K562 (cell line): ENCODE measurements around the gene UTP11. TPM values are rescaled to one million over a fixed set of nuclear protein-coding genes. Genes with fewer than 3 reads are reported as not detected.

Source experiments
- CBFB ChIP-seq: sonication (generic); formaldehyde crosslinking; IDR thresholded peaks from 2 replicates; pipeline ENCODE4 v1.4.0; 2020; ENCODE audit warnings: mild to moderate bottlenecking, missing genetic modification reagents
- E2F8 ChIP-seq: fragments of 450-650 bp; IDR thresholded peaks from 2 replicates; pipeline ENCODE4 v1.7.1; 2018; ENCODE audit warnings: mild to moderate bottlenecking, low read depth; ENCODE audit not compliant: partially characterized antibody
- FOXJ3 ChIP-seq: sonication (generic); formaldehyde crosslinking; IDR thresholded peaks from 2 replicates; pipeline ENCODE4 v1.4.0; 2020; ENCODE audit warnings: mild to moderate bottlenecking, missing genetic modification reagents
- HDAC3 ChIP-seq: fragments of 450-650 bp; IDR thresholded peaks from 2 replicates; pipeline ENCODE4 v1.6.1; 2018; ENCODE audit warnings: borderline replicate concordance, mild to moderate bottlenecking, moderate library complexity; ENCODE audit not compliant: partially characterized antibody
- HDGF ChIP-seq: fragments of 450-650 bp; IDR thresholded peaks from 2 replicates; pipeline ENCODE4 v1.6.1; 2016
- JUN ChIP-seq, 2 experiments: sonication (generic) in 1 of 2; formaldehyde crosslinking in 1 of 2; IDR thresholded peaks; 2 replicates each; pipeline versions ENCODE4 v1.6.1 to v1.8.0; 2012 to 2022; ENCODE audit warnings: borderline replicate concordance in 2 of 2, mild to moderate bottlenecking in 2 of 2, improper control_type of control experiment in 1 of 2, low read depth in 1 of 2, low read length in 1 of 2, missing genetic modification reagents in 1 of 2
- MCM5 ChIP-seq: fragments of 450-650 bp; IDR thresholded peaks from 2 replicates; pipeline ENCODE4 v1.6.1; 2016; ENCODE audit warnings: low read depth
- MEIS2 ChIP-seq: fragments of 450-650 bp; IDR thresholded peaks from 2 replicates; pipeline ENCODE4 v1.6.1; 2014; ENCODE audit warnings: mild to moderate bottlenecking; ENCODE audit not compliant: partially characterized antibody
- MLX ChIP-seq, 2 experiments: fragments of 450-650 bp in 1 of 2; sonication (generic) in 1 of 2; formaldehyde crosslinking; conservative IDR thresholded peaks; 2 replicates each; pipeline versions ENCODE4 v1.4.0 to v1.8.1; 2020 to 2022; ENCODE audit warnings: mild to moderate bottlenecking in 1 of 2, missing genetic modification reagents in 1 of 2
- NCOA1 ChIP-seq: fragments of 450-650 bp; IDR thresholded peaks from 2 replicates; pipeline ENCODE4 v1.6.1; 2016; ENCODE audit warnings: low read depth
- NUFIP1 ChIP-seq: fragments of 450-650 bp; IDR thresholded peaks from 2 replicates; pipeline ENCODE4 v1.6.1; 2018; ENCODE audit not compliant: partially characterized antibody
- PYGO2 ChIP-seq: fragments of 450-650 bp; IDR thresholded peaks from 2 replicates; pipeline ENCODE4 v1.6.1; 2016; ENCODE audit warnings: mild to moderate bottlenecking, missing genetic modification characterization, moderate library complexity, missing compliant biosample characterization
- RCOR1 ChIP-seq, 2 experiments: IDR thresholded peaks; 2 replicates each; pipeline ENCODE4 v1.6.1; 2012; ENCODE audit warnings: low read depth in 2 of 2, low read length in 2 of 2, borderline replicate concordance in 1 of 2, improper control_type of control experiment in 1 of 2
- SMAD3 ChIP-seq: fragments of 450-650 bp; formaldehyde crosslinking; conservative IDR thresholded peaks from 2 replicates; pipeline ENCODE4 v1.4.0; 2020; ENCODE audit warnings: mild to moderate bottlenecking
- SMARCC2 ChIP-seq: fragments of 450-650 bp; IDR thresholded peaks from 2 replicates; pipeline ENCODE4 v1.6.1; 2017; ENCODE audit warnings: antibody characterized with exemption, moderate library complexity, mild to moderate bottlenecking, low read depth
- SOX6 ChIP-seq: fragments of 450-650 bp; IDR thresholded peaks from 2 replicates; pipeline ENCODE4 v1.6.1; 2014; ENCODE audit warnings: mild to moderate bottlenecking
- TCF7L2 ChIP-seq: fragments of 150-350 bp; IDR thresholded peaks from 2 replicates; pipeline ENCODE4 v1.6.1; 2016; ENCODE audit warnings: low read depth, mild to moderate bottlenecking, low read length, moderate library complexity
- U2AF2 ChIP-seq: fragments of 200-400 bp; formaldehyde crosslinking; optimal IDR thresholded peaks from 2 replicates; pipeline ENCODE3; 2017; ENCODE audit warnings: low read depth, mild to moderate bottlenecking, low read length
- ZNF592 ChIP-seq: fragments of 450-650 bp; IDR thresholded peaks from 2 replicates; pipeline ENCODE4 v1.6.1; 2017; ENCODE audit warnings: antibody characterized with exemption, mild to moderate bottlenecking
- polyA plus RNA-seq, 8 experiments: library from polyadenylated mRNA; depleted of rRNA in 4 of 8; stranded (reverse) in 5 of 8; unstranded in 3 of 8; fragments of >200 nt; fragmentation: Nextera tagmentation in 2 of 8; fragmentation: Illumina TruSeq in 1 of 8; extraction: Ambion mirVana in 2 of 8; extraction: Trizol in 1 of 8; gene quantifications; 2 replicates each; pipeline versions ENCODE4 v1.2.1 to v1.2.3, GENCODE V29; 2011 to 2014; ENCODE audit warnings: inconsistent platforms in 1 of 8, missing spikeins in 1 of 8
- total RNA-seq, 7 experiments: library from RNA; depleted of rRNA in 6 of 7; stranded (reverse); fragments of >200 nt in 6 of 7; fragmentation: Illumina TruSeq in 2 of 7; extraction: Trizol in 2 of 7; gene quantifications; 2 replicates each; pipeline versions ENCODE4 v1.2.1 to v1.2.3, GENCODE V29; 2011 to 2021; ENCODE audit warnings: low replicate concordance in 1 of 7

UTP11 gene
- total and polyA plus RNA-seq, 9 of the 15 experiments (the other 6 are each of a cell fraction or from before 2014, with no cell fraction given): 91.1 to 378 (median 221) TPM

GRCh38 chr1:38012363-38013226, at the start of gene UTP11 (continued):
- TF ChIP-seq SOX6 (peak; percentile 40; the same call in 1 of the 2 replicates), U2AF2 (no peak), TCF7L2 (no peak), HDAC3 (no peak), SMAD3 (CRISPR knock-in tag) (peak; percentile 96), E2F8 (peak; percentile 92), SMARCC2 (no peak), MCM5 (no peak), MLX (CRISPR knock-in tag; conservative IDR thresholded peaks at IDR 0.05) (peak; percentile 93 to 99), JUN (IDR thresholded peaks at IDR 0.05; ENCODE audit: borderline replicate concordance, low read depth, low read length) (peak; percentile 96), JUN (CRISPR knock-in tag; IDR thresholded peaks at IDR 0.05; ENCODE audit: borderline replicate concordance) (peak; percentile 97; the same call in 1 of the 2 replicates), PYGO2 (tag) (peak; percentile 89), HDGF (peak; percentile 20; the same call in 1 of the 2 replicates), CBFB (peak; percentile 72), RCOR1 (IDR thresholded peaks at IDR 0.05; ENCODE audit: borderline replicate concordance in 1 of 2, low read depth in 2 of 2, low read length in 2 of 2) (peak in 1 of 2 experiments; percentile 53; a peak in 1 of 4 replicates), NCOA1 (no peak; the same call in 1 of the 2 replicates), NUFIP1 (peak; percentile 98), ZNF592 (peak; percentile 100), FOXJ3 (CRISPR knock-in tag) (no peak), MEIS2 (peak; percentile 15)
